Stimulated activated CD4-positive, alpha-beta T cell treated with anti-CD3 and anti-CD28 coated beads, Interleukin-15, amount 100 ng/mL, for 24 hours (primary cell): ENCODE measurements around the gene RCBTB1.

Experiments
- DNase-seq: peaks from one replicate; pipeline ENCODE4 v3.0.0-alpha.2; 2020

Gene RCBTB1

GRCh38 chr13:49553888-49554287 is 31.5 kb downstream of the RCBTB1 start:
- no peak for DNase-seq

- DNase-seq, result no peak
Measured at GRCh38 chr13:49550942-49551644, 34.3 kb downstream of the RCBTB1 start.

GRCh38 chr13:49549289-49549688 is 36.1 kb downstream of the RCBTB1 start:
- no peak for DNase-seq

GRCh38 chr13:49546561-49546960 is 38.8 kb downstream of the RCBTB1 start:
- DNase-seq, result no peak

- DNase-seq, result no peak
Measured at GRCh38 chr13:49545661-49546060, 39.7 kb downstream of the RCBTB1 start.

- no peak for DNase-seq
Measured at GRCh38 chr13:49543656-49544055, 41.7 kb downstream of the RCBTB1 start.

- DNase-seq, result peak; percentile 5
Measured at GRCh38 chr13:49540552-49540951, 44.8 kb downstream of the RCBTB1 start.

- DNase-seq, result no peak
Measured at GRCh38 chr13:49539746-49540145, 45.6 kb downstream of the RCBTB1 start.

- DNase-seq, result no peak
Measured at GRCh38 chr13:49539313-49539712, 46.0 kb downstream of the RCBTB1 start.

- no peak for DNase-seq
Measured at GRCh38 chr13:49538404-49538803, 47.0 kb downstream of the RCBTB1 start.

GRCh38 chr13:49536144-49536873 is 49.0 kb downstream of the RCBTB1 start:
- no peak for DNase-seq

GRCh38 chr13:49533591-49534269 is 51.6 kb downstream of the RCBTB1 start:
- DNase-seq, result no peak

GRCh38 chr13:49533011-49533410 is 52.3 kb downstream of the RCBTB1 start:
- no peak for DNase-seq

- no peak for DNase-seq
Measured at GRCh38 chr13:49532593-49532992, 52.8 kb downstream of the RCBTB1 start.

- DNase-seq, result no peak
Measured at GRCh38 chr13:49530457-49530856, 54.9 kb downstream of the RCBTB1 start.

- no peak for DNase-seq
Measured at GRCh38 chr13:49528161-49528560, 57.2 kb downstream of the RCBTB1 start.

- no peak for DNase-seq
Measured at GRCh38 chr13:49527123-49527522, 58.2 kb downstream of the RCBTB1 start.

- DNase-seq, result no peak
Measured at GRCh38 chr13:49524740-49525501, 60.4 kb downstream of the RCBTB1 start.

- DNase-seq, result no peak
Measured at GRCh38 chr13:49521224-49521623, 64.1 kb downstream of the RCBTB1 start.

- no peak for DNase-seq
Measured at GRCh38 chr13:49517461-49517860, 67.9 kb downstream of the RCBTB1 start.

- DNase-seq, result no peak
Measured at GRCh38 chr13:49516467-49516866, 68.9 kb downstream of the RCBTB1 start.

GRCh38 chr13:49512578-49512977 is 72.8 kb downstream of the RCBTB1 start:
- no peak for DNase-seq

- DNase-seq, result no peak
Measured at GRCh38 chr13:49503951-49504350, 81.4 kb downstream of the RCBTB1 start.
